PC-9 (cell line): ENCODE data around the gene KBTBD6. TPM values are rescaled to one million over a fixed set of nuclear protein-coding genes. Genes with fewer than 3 reads are reported as not detected.

ENCODE experiments used
- BruUV-seq: library from RNA; stranded (reverse); fragments of 400-500 nt; replicated peaks from 2 replicates; lab custom pipeline; 2021; lab: Mats Ljungman, UMichigan
- CTCF ChIA-PET: fragments of 300-600 bp; sonication (Branson Sonifier 250); formaldehyde crosslinking; loops from one replicate; lab custom pipeline; 2022; ENCODE audit warnings: antibody characterized with exemption; lab: Charles Lee
- POLR2A ChIA-PET: fragments of 300-600 bp; sonication (Branson Sonifier 250); formaldehyde crosslinking; loops from one replicate; lab custom pipeline; 2022; ENCODE audit warnings: antibody characterized with exemption; ENCODE audit not compliant: unreplicated experiment; lab: Charles Lee
- DNase-seq, 2 experiments: peaks; one replicate each; pipeline versions ENCODE4 v3.0.0 to v3.0.0-alpha.2; 2015 to 2022; ENCODE audit warnings: mixed read lengths in 1 of 2
- H2AFZ ChIP-seq: fragments of 200-600 bp; sonication (generic); 2 replicates; pipeline ENCODE4 v1.8.1; 2017; ENCODE audit warnings: antibody characterized with exemption
- H3F3A ChIP-seq: fragments of 200-600 bp; sonication (generic); 2 replicates; pipeline ENCODE4 v1.8.1; 2017; ENCODE audit warnings: antibody characterized with exemption, mild to moderate bottlenecking, low read depth; ENCODE audit not compliant: insufficient read depth
- H3K27ac ChIP-seq: fragments of 200-600 bp; sonication (generic); 2 replicates; pipeline ENCODE4 v1.6.1; 2016; ENCODE audit warnings: mixed run types
- H3K27me3 ChIP-seq: fragments of 200-600 bp; sonication (generic); 2 replicates; pipeline ENCODE4 v1.6.1; 2016; ENCODE audit warnings: low read depth, mixed run types; ENCODE audit not compliant: insufficient read depth
- H3K36me3 ChIP-seq: fragments of 200-600 bp; sonication (generic); 2 replicates; pipeline ENCODE4 v1.6.1; 2016; ENCODE audit warnings: low read depth, mixed run types
- H3K4me1 ChIP-seq: fragments of 200-600 bp; sonication (generic); replicated peaks from 2 replicates; pipeline ENCODE4 v1.6.1; 2016; ENCODE audit warnings: mixed run types; ENCODE audit not compliant: insufficient read depth
- H3K4me2 ChIP-seq: fragments of 200-600 bp; sonication (generic); 2 replicates; pipeline ENCODE4 v1.6.1; 2017; ENCODE audit warnings: mixed run types
- H3K4me3 ChIP-seq: fragments of 200-600 bp; sonication (generic); 2 replicates; pipeline ENCODE4 v1.6.1; 2016; ENCODE audit warnings: mixed run types
- H3K79me2 ChIP-seq: fragments of 200-600 bp; sonication (generic); 2 replicates; pipeline ENCODE4 v1.6.1; 2017; ENCODE audit warnings: low read depth, mixed run types
- H3K9me2 ChIP-seq: fragments of 200-600 bp; sonication (generic); 2 replicates; pipeline ENCODE4 v1.8.1; 2017; ENCODE audit warnings: mild to moderate bottlenecking; ENCODE audit not compliant: insufficient read depth
- H3K9me3 ChIP-seq: fragments of 200-600 bp; sonication (generic); 2 replicates; pipeline ENCODE4 v1.8.1; 2016; ENCODE audit warnings: low read depth; ENCODE audit not compliant: insufficient read depth
- H4K20me1 ChIP-seq: fragments of 200-600 bp; sonication (generic); 2 replicates; pipeline ENCODE4 v1.8.1; 2017; ENCODE audit not compliant: insufficient read depth
- CTCF ChIP-seq: fragments of 200-600 bp; sonication (generic); conservative IDR thresholded peaks from 2 replicates; pipeline ENCODE4 v1.6.1; 2017; ENCODE audit warnings: mixed run types, antibody characterized with exemption, mild to moderate bottlenecking, moderate library complexity
- EZH2 ChIP-seq: fragments of 200-600 bp; sonication (generic); IDR thresholded peaks from 2 replicates; pipeline ENCODE4 v1.8.0; 2017; ENCODE audit warnings: antibody characterized with exemption, low read depth
- intact Hi-C: fragments of 100-400 bp; cut with micrococcal nuclease; formaldehyde crosslinking; loops from one replicate; pipeline ENCODE4 v1.10.0; 2022; ENCODE audit not compliant: unreplicated experiment
- total RNA-seq: library from RNA; stranded (reverse); gene quantifications from 2 replicates; pipeline ENCODE4 v1.2.3, GENCODE V29; 2021

KBTBD6 gene
- total RNA-seq, 1 experiment from 2014 or later = 4.3 TPM

- ChIA-PET POLR2A (no interaction called here), CTCF (no interaction called here)
- Histone ChIP-seq H4K20me1 (no peaks in the 10 kb centered on the region), H3K4me2 (no peak overlapping the region), H3F3A (no peaks in the 10 kb centered on the region), H3K27ac (no peak overlapping the region), H3K4me1 (peaks cover 8% of the 10 kb centered on the region; the same call in 1 of the 2 replicates), H3K4me3 (no peak overlapping the region), H3K36me3 (no peaks in the 10 kb centered on the region), H2AFZ (no peak overlapping the region), H3K9me3 (no peaks in the 10 kb centered on the region), H3K79me2 (no peaks in the 10 kb centered on the region), H3K9me2 (no peaks in the 10 kb centered on the region), H3K27me3 (no peaks in the 10 kb centered on the region)
- DNase-seq = no peak
- TF ChIP-seq EZH2 (no peak), CTCF (no peak)
- intact Hi-C loops = no loop called here
- BruUV-seq = no TSS peak
These were observed 6.8 kb upstream of the KBTBD6 start for GRCh38 chr13:41139296-41139966.

GRCh38 chr13:41137951-41138350, 5.3 kb upstream of the KBTBD6 start:
- Histone ChIP-seq H3K27me3 (no peaks in the 10 kb centered on the region), H3K36me3 (no peaks in the 10 kb centered on the region), H3K4me3 (no peak overlapping the region), H4K20me1 (no peaks in the 10 kb centered on the region), H3F3A (no peaks in the 10 kb centered on the region), H3K9me3 (no peaks in the 10 kb centered on the region), H3K4me2 (no peak overlapping the region), H3K9me2 (no peaks in the 10 kb centered on the region), H3K27ac (no peak overlapping the region), H2AFZ (no peak overlapping the region), H3K4me1 (peaks cover 8% of the 10 kb centered on the region; the same call in 1 of the 2 replicates), H3K79me2 (peaks cover 12% of the 10 kb centered on the region; the same call in 1 of the 2 replicates)
- no TSS peak for BruUV-seq
- ChIA-PET CTCF (no interaction called here), POLR2A (no interaction called here)
- intact Hi-C loops = no loop called here
- no peak for DNase-seq
- TF ChIP-seq EZH2 (no peak), CTCF (no peak)

- Histone ChIP-seq H3K27ac (no peak overlapping the region), H2AFZ (no peak overlapping the region), H4K20me1 (no peaks in the 10 kb centered on the region), H3K79me2 (peaks cover 12% of the 10 kb centered on the region; the same call in 1 of the 2 replicates), H3K36me3 (no peaks in the 10 kb centered on the region), H3F3A (no peaks in the 10 kb centered on the region), H3K9me3 (no peaks in the 10 kb centered on the region), H3K4me2 (no peak overlapping the region), H3K9me2 (no peaks in the 10 kb centered on the region), H3K4me1 (peaks cover 8% of the 10 kb centered on the region; the same call in 1 of the 2 replicates), H3K4me3 (no peak overlapping the region), H3K27me3 (no peaks in the 10 kb centered on the region)
- TF ChIP-seq EZH2 (no peak), CTCF (no peak)
- no peak for DNase-seq
- CTCF ChIA-PET = no interaction called here
- BruUV-seq = no TSS peak
- POLR2A ChIA-PET = no interaction called here
- intact Hi-C loops = no loop called here
These were observed 4.6 kb upstream of the KBTBD6 start for GRCh38 chr13:41137241-41137640.
